Glutamatergic neuron (in vitro differentiated cells): ENCODE measurements around the gene SPOCK2. TPM values are rescaled to one million over a fixed set of nuclear protein-coding genes. Genes with fewer than 3 reads are reported as not detected.
A peak's percentile ranks its signal among the peaks of the same experiment; 100 is the strongest.

Source experiments
- DNase-seq: peaks from one replicate; pipeline ENCODE4 v3.0.0; 2022
- H3K27ac Mint-ChIP-seq: one replicate; pipeline ENCODE4 v1.8.0; 2020; ENCODE audit warnings: mild to moderate bottlenecking, mixed read lengths, inconsistent platforms; ENCODE audit not compliant: unreplicated experiment
- H3K27me3 Mint-ChIP-seq: one replicate; pipeline ENCODE4 v1.8.0; 2020; ENCODE audit warnings: mild to moderate bottlenecking, moderate library complexity, mixed read lengths, inconsistent platforms; ENCODE audit not compliant: unreplicated experiment
- H3K36me3 Mint-ChIP-seq: one replicate; pipeline ENCODE4 v1.8.0; 2020; ENCODE audit warnings: mild to moderate bottlenecking, mixed read lengths, inconsistent platforms; ENCODE audit not compliant: unreplicated experiment
- H3K4me1 Mint-ChIP-seq: one replicate; pipeline ENCODE4 v1.8.0; 2020; ENCODE audit warnings: mild to moderate bottlenecking, low read depth, mixed read lengths, inconsistent platforms; ENCODE audit not compliant: unreplicated experiment
- H3K4me3 Mint-ChIP-seq: one replicate; pipeline ENCODE4 v1.8.0; 2020; ENCODE audit warnings: mild to moderate bottlenecking, mixed read lengths, inconsistent platforms; ENCODE audit not compliant: unreplicated experiment
- H3K9me3 Mint-ChIP-seq: one replicate; pipeline ENCODE4 v1.8.0; 2020; ENCODE audit warnings: mild to moderate bottlenecking, moderate library complexity, mixed read lengths, inconsistent platforms; ENCODE audit not compliant: unreplicated experiment
- CTCF ChIP-seq: fragments of 200-600 bp; sonication (generic); IDR thresholded peaks from one replicate; pipeline ENCODE4 v1.5.0; 2021; ENCODE audit not compliant: partially characterized antibody, unreplicated experiment
- total RNA-seq: library from RNA; stranded (reverse); fragmentation: NEBNext Ultra II Directional; extraction: Animal tissue kit (Norgen Biotek cat#: 25700); gene quantifications from one replicate; pipeline ENCODE4 v1.2.1, GENCODE V29; 2021; ENCODE audit not compliant: unreplicated experiment

Gene SPOCK2
- total RNA-seq, 1 donor from 2014 or later, result 362 TPM

- peaks cover 4% of the 10 kb centered on the region for H3K36me3 Mint-ChIP-seq
- H3K27me3 Mint-ChIP-seq, result peaks cover 15% of the 10 kb centered on the region
- no peak for TF ChIP-seq CTCF
- no peak overlapping the region for H3K4me3 Mint-ChIP-seq
- peaks cover 27% of the 10 kb centered on the region for H3K4me1 Mint-ChIP-seq
- no peak for DNase-seq
- H3K27ac Mint-ChIP-seq, result no peak overlapping the region
- peaks cover 26% of the 10 kb centered on the region for H3K9me3 Mint-ChIP-seq
Measured at GRCh38 chr10:72061491-72061890, 26.9 kb downstream of the SPOCK2 start.

DNA sequence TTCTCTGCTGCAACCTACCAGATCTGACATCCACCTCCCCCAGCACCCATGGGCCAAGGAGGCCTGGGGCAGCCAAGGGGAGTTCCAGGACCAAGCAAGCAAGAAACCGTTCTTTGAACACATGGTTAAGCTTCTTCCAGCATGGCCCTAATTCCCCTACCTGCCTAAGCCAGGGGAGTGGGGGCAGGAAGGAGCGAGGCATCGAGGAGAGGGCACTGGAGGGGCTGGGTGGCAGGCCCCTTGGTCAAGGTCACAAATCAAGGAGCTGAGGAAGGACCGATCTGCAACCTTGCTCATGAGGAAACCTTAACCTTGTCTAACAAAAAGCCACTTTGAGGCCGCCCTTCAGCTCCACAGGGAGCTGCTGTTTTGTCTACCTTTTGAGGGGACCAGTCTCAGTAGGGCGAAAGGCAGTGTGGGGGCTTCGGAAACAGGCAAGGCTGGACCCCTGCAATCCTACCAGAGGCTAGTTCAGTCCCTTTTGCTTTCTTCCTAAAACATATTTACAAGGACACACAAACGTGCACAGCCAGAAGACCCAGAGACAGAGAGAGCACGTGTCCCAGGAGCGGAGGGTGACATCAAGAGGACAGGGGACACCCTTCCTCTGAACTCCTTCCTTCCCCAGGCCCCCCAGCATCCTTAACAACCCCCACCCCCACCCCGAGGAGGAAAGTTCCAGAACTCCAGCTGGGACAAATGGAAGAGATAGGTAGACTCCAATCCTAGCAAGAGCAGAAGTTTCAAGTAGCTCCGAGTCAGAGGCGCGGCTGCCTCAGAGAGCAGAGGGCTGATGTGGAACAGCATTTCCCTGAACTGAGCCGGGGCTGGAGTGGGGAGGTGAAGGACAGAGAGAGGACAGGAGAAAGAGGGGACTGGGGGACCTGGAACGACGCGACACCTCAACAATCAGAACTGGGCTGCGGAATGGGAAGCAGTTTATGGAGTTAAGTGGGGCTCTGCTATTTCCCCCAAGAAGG, 28.2 kb downstream of the SPOCK2 start:
- Mint-ChIP-seq H3K36me3 (no peaks in the 10 kb centered on the region), H3K9me3 (peaks cover 26% of the 10 kb centered on the region), H3K27ac (peak overlapping the region; percentile 65), H3K4me1 (peaks cover 27% of the 10 kb centered on the region), H3K4me3 (no peak overlapping the region), H3K27me3 (peaks cover 15% of the 10 kb centered on the region)
- no peak for TF ChIP-seq CTCF
- no peak for DNase-seq

DNA sequence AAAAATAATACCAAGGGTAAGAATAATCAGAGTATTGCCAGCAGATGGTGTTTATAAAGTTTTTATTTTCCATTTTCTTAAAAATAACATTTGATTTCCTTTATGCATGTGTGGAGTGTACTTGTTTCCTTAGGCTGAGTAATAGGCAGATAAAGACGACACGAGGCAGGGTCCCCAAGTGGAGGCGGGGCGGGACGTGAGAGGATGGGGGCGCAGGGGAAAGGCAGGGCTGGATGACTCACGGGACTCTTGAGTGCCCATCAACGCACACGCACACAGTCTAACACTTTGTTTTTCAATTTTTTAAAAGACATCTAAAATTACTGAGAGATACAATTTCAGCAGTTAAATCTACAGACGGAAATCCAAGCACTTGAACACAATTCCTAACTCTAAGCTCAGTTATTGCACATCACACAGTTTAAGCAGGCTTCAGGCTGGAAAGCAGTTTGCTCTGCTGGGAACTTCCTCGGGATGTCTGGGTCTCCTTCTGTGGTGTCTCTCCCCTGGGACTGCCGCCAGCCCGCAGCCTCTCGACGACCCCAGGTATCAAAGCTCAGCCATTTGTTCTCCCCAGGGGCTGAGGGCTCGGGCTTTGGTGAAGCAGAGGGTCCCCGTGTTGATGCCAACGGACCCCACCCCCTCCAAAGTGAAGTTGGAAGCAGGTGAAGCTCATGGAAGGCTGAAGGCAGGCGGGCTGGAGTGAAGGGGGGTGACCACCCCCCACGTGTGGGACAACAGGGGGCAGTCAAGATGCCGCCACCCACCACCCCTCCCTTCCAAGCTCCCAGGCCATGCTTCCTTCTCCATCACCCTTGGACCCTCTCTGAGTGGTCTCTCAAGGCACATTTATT, 29.1 kb downstream of the SPOCK2 start:
- Mint-ChIP-seq H3K36me3 (no peaks in the 10 kb centered on the region), H3K27ac (peak overlapping the region; percentile 52), H3K4me1 (peaks cover 27% of the 10 kb centered on the region), H3K4me3 (peak overlapping the region; percentile 9), H3K27me3 (peaks cover 15% of the 10 kb centered on the region), H3K9me3 (peaks cover 26% of the 10 kb centered on the region)
- no peak for DNase-seq
- no peak for TF ChIP-seq CTCF

GRCh38 chr10:72058347-72058898, 29.9 kb downstream of the SPOCK2 start:
- TF ChIP-seq CTCF, result no peak
- Mint-ChIP-seq H3K27me3 (peaks cover 15% of the 10 kb centered on the region), H3K36me3 (no peaks in the 10 kb centered on the region), H3K9me3 (peaks cover 26% of the 10 kb centered on the region), H3K27ac (no peak overlapping the region), H3K4me1 (peaks cover 24% of the 10 kb centered on the region), H3K4me3 (no peak overlapping the region)
- no peak for DNase-seq
